Measurements from ENCODE around the gene HSPA8. TPM values are rescaled to one million over a fixed set of nuclear protein-coding genes. Genes with fewer than 3 reads are reported as not detected.

The HSPA8 gene
- total RNA-seq, 2 donors from 2014 or later = 1,572 to 1,940 TPM

GRCh38 chr11:123076484-123076883 is 14.5 kb upstream of the HSPA8 start:
- Histone ChIP-seq H3K36me3 (ENCODE audit: control insufficient read depth, insufficient read depth, low read length) (peaks cover 81% of the 10 kb centered on the region), H3K9me3 (ENCODE audit: control insufficient read depth, low read length) (no peaks in the 10 kb centered on the region), H3K4me1 (ENCODE audit: control insufficient read depth, insufficient read depth, low read length) (no peaks in the 10 kb centered on the region), H3K27me3 (ENCODE audit: control insufficient read depth, insufficient read depth, low read length, poor library complexity, severe bottlenecking) (no peaks in the 10 kb centered on the region), H3K4me3 (ENCODE audit: low read length) (no peak overlapping the region), H3K27ac (ENCODE audit: low read depth, low read length) (no peak overlapping the region), H3K9ac (ENCODE audit: extremely low read depth, low read length, poor library complexity, severe bottlenecking) (no peak overlapping the region)
- Mint-ChIP-seq H3K36me3 (ENCODE audit: low read depth) (peaks cover 63% of the 10 kb centered on the region), H3K27me3 (ENCODE audit: insufficient read depth) (no peaks in the 10 kb centered on the region), H3K4me3 (no peak overlapping the region), H3K9me3 (no peaks in the 10 kb centered on the region), H3K27ac (no peak overlapping the region), H3K4me1 (peaks cover 7% of the 10 kb centered on the region)
- DNase-seq = no peak
- WGBS, 2 experiments (ENCODE audit: insufficient coverage in 1 of 2, insufficient read length in 1 of 2) = 95 to 100% methylated on average over 2 of the region's 2 CpGs
- no peak for TF ChIP-seq CTCF (conservative IDR thresholded peaks at IDR 0.05)

- Mint-ChIP-seq H3K9me3 (no peaks in the 10 kb centered on the region), H3K4me3 (no peak overlapping the region), H3K27me3 (ENCODE audit: insufficient read depth) (no peaks in the 10 kb centered on the region), H3K36me3 (ENCODE audit: low read depth) (peaks cover 57% of the 10 kb centered on the region), H3K27ac (peak overlapping the region; percentile 24), H3K4me1 (peaks cover 25% of the 10 kb centered on the region)
- WGBS, 2 experiments (ENCODE audit: insufficient coverage in 1 of 2, insufficient read length in 1 of 2) = 95 to 96% methylated on average over 12 to 14 of the region's 14 CpGs
- no peaks in the 10 kb centered on the region for H3K27me3 ChIP-seq (ENCODE audit: control insufficient read depth, insufficient read depth, low read length, poor library complexity, severe bottlenecking)
- no peaks in the 10 kb centered on the region for H3K9me3 ChIP-seq (ENCODE audit: control insufficient read depth, low read length)
- no peaks in the 10 kb centered on the region for H3K4me1 ChIP-seq (ENCODE audit: control insufficient read depth, insufficient read depth, low read length)
- no peak overlapping the region for H3K27ac ChIP-seq (ENCODE audit: low read depth, low read length)
- no peak overlapping the region for H3K4me3 ChIP-seq (ENCODE audit: low read length)
- peaks cover 83% of the 10 kb centered on the region for H3K36me3 ChIP-seq (ENCODE audit: control insufficient read depth, insufficient read depth, low read length)
- TF ChIP-seq CTCF (conservative IDR thresholded peaks at IDR 0.05) = no peak
- no peak for DNase-seq
- no peak overlapping the region for H3K9ac ChIP-seq (ENCODE audit: extremely low read depth, low read length, poor library complexity, severe bottlenecking)
Observed at GRCh38 chr11:123073343-123074057, 11.6 kb upstream of the HSPA8 start.

- H3K4me1 Mint-ChIP-seq = peaks cover 25% of the 10 kb centered on the region
- no peak overlapping the region for H3K27ac Mint-ChIP-seq
- H3K36me3 Mint-ChIP-seq (ENCODE audit: low read depth) = peaks cover 52% of the 10 kb centered on the region
- no peak for TF ChIP-seq CTCF (conservative IDR thresholded peaks at IDR 0.05)
- no peaks in the 10 kb centered on the region for H3K27me3 Mint-ChIP-seq (ENCODE audit: insufficient read depth)
- H3K4me3 Mint-ChIP-seq = no peak overlapping the region
- peaks cover 77% of the 10 kb centered on the region for H3K36me3 ChIP-seq (ENCODE audit: control insufficient read depth, insufficient read depth, low read length)
- no peaks in the 10 kb centered on the region for H3K9me3 ChIP-seq (ENCODE audit: control insufficient read depth, low read length)
- no peak overlapping the region for H3K4me3 ChIP-seq (ENCODE audit: low read length)
- H3K27ac ChIP-seq (ENCODE audit: low read depth, low read length) = no peak overlapping the region
- no peak overlapping the region for H3K9ac ChIP-seq (ENCODE audit: extremely low read depth, low read length, poor library complexity, severe bottlenecking)
- no peaks in the 10 kb centered on the region for H3K9me3 Mint-ChIP-seq
- H3K27me3 ChIP-seq (ENCODE audit: control insufficient read depth, insufficient read depth, low read length, poor library complexity, severe bottlenecking) = no peaks in the 10 kb centered on the region
- DNase-seq = no peak
- no peaks in the 10 kb centered on the region for H3K4me1 ChIP-seq (ENCODE audit: control insufficient read depth, insufficient read depth, low read length)
Observed at GRCh38 chr11:123072762-123073161, 10.8 kb upstream of the HSPA8 start.

Data from endodermal cell (in vitro differentiated cells).